Keratinocyte (primary cell): Measurements from ENCODE around the gene METRNL. TPM values are rescaled to one million over a fixed set of nuclear protein-coding genes. Genes with fewer than 3 reads are reported as not detected.

Experiments used
- DNase-seq: peaks from one replicate; pipeline ENCODE4 v3.0.0-alpha.2; 2011; ENCODE audit warnings: low read depth, missing footprints, low spot score
- FAIRE-seq: peaks from 2 replicates; lab custom pipeline; 2011; peaks lifted over from hg19 to GRCh38; lab: Jason Lieb, UNC
- H2AFZ ChIP-seq: 2 replicates; pipeline ENCODE4 v1.6.0; 2012; ENCODE audit warnings: low read length, control low read depth, inconsistent platforms; ENCODE audit not compliant: control insufficient read depth
- H3K27ac ChIP-seq: 2 replicates; pipeline ENCODE4 v1.5.1; 2011; ENCODE audit warnings: low read length; ENCODE audit not compliant: control insufficient read depth, insufficient read depth
- H3K27me3 ChIP-seq: 3 replicates; pipeline ENCODE4 v1.6.0; 2011; ENCODE audit warnings: low read length; ENCODE audit not compliant: control insufficient read depth, insufficient read depth; ENCODE audit errors: extremely low read depth
- H3K36me3 ChIP-seq, 2 experiments: 2 replicates in 1 of 2; 3 replicates in 1 of 2; pipeline ENCODE4 v1.5.1; 2011; ENCODE audit warnings: low read length in 2 of 2, mild to moderate bottlenecking in 1 of 2; ENCODE audit not compliant: control insufficient read depth in 2 of 2, insufficient read depth in 2 of 2; ENCODE audit errors: extremely low read depth in 1 of 2
- H3K4me1 ChIP-seq: 3 replicates; pipeline ENCODE4 v1.5.1; 2011; ENCODE audit warnings: low read length; ENCODE audit not compliant: control insufficient read depth, insufficient read depth; ENCODE audit errors: extremely low read depth
- H3K4me2 ChIP-seq: 3 replicates; pipeline ENCODE4 v1.6.0; 2011; ENCODE audit warnings: low read depth, low read length; ENCODE audit not compliant: control insufficient read depth, insufficient read depth; ENCODE audit errors: extremely low read depth
- H3K4me3 ChIP-seq, 3 experiments: fragments of 200-600 bp in 1 of 3; sonication (generic) in 1 of 3; 2 replicates in 2 of 3; 3 replicates in 1 of 3; pipeline ENCODE4 v1.5.1; 2011 to 2016; ENCODE audit warnings: low read length in 3 of 3, mild to moderate bottlenecking in 3 of 3, control low read depth in 2 of 3, inconsistent platforms in 1 of 3, low read depth in 1 of 3, mixed read lengths in 1 of 3, mixed run types in 1 of 3, moderate library complexity in 1 of 3; ENCODE audit not compliant: control insufficient read depth in 2 of 3, insufficient read depth in 2 of 3; ENCODE audit errors: extremely low read depth in 1 of 3
- H3K79me2 ChIP-seq: 2 replicates; pipeline ENCODE4 v1.6.0; 2012; ENCODE audit warnings: low read length; ENCODE audit not compliant: control insufficient read depth, insufficient read depth
- H3K9ac ChIP-seq: 3 replicates; pipeline ENCODE4 v1.6.0; 2011; ENCODE audit warnings: low read length; ENCODE audit not compliant: control insufficient read depth, insufficient read depth; ENCODE audit errors: extremely low read depth
- H3K9me1 ChIP-seq: 3 replicates; pipeline ENCODE4 v1.6.0; 2011; ENCODE audit warnings: low read length; ENCODE audit not compliant: control insufficient read depth, insufficient read depth; ENCODE audit errors: extremely low read depth
- H3K9me3 ChIP-seq: 2 replicates; pipeline ENCODE4 v1.5.1; 2012; ENCODE audit warnings: low read depth, low read length; ENCODE audit not compliant: control insufficient read depth
- H4K20me1 ChIP-seq: 3 replicates; pipeline ENCODE4 v1.6.0; 2011; ENCODE audit warnings: low read length; ENCODE audit not compliant: control insufficient read depth, insufficient read depth; ENCODE audit errors: extremely low read depth
- EZH2 ChIP-seq: IDR thresholded peaks from one replicate; pipeline ENCODE4 v1.6.1; 2012; ENCODE audit warnings: inconsistent platforms, mild to moderate bottlenecking, low read length, moderate library complexity
- dilution Hi-C: fragments of 300-500 bp; cut with MboI; formaldehyde crosslinking; loops from one replicate; pipeline ENCODE4 v1.7.0; 2020; ENCODE audit warnings: low sequenced_read_pairs; ENCODE audit not compliant: extremely low pct_ligation_motif_present
- polyA plus RNA-seq, 5 experiments: library from polyadenylated mRNA; depleted of rRNA in 3 of 5; stranded (reverse) in 3 of 5; stranded (forward) in 1 of 5; unstranded in 1 of 5; fragments of >200 nt; gene quantifications; 1 replicate in 1 of 5; 2 replicates in 3 of 5; 3 replicates in 1 of 5; pipeline versions ENCODE4 v1.2.1 to v1.2.3, GENCODE V29; 2011 to 2012; ENCODE audit warnings: missing spikeins in 2 of 5, low read depth in 1 of 5, low replicate concordance in 1 of 5
- TF ChIP-seq, protein P1 (sequence below), 3 experiments: IDR thresholded peaks in 1 of 3; conservative IDR thresholded peaks in 1 of 3; optimal IDR thresholded peaks in 1 of 3; 2 replicates in 2 of 3; 3 replicates in 1 of 3; pipeline versions ENCODE3 to v1.5.1; 2011; ENCODE audit warnings: low read length in 3 of 3, mild to moderate bottlenecking in 3 of 3, moderate library complexity in 2 of 3, control low read depth in 1 of 3, inconsistent platforms in 1 of 3; ENCODE audit not compliant: insufficient read depth in 2 of 3; ENCODE audit errors: extremely low read depth in 1 of 3

METRNL gene
- polyA plus RNA-seq, 1 donor (not counting 4 experiments of a cell fraction or from before 2014, with no cell fraction given) = 3.1 TPM

DNA sequence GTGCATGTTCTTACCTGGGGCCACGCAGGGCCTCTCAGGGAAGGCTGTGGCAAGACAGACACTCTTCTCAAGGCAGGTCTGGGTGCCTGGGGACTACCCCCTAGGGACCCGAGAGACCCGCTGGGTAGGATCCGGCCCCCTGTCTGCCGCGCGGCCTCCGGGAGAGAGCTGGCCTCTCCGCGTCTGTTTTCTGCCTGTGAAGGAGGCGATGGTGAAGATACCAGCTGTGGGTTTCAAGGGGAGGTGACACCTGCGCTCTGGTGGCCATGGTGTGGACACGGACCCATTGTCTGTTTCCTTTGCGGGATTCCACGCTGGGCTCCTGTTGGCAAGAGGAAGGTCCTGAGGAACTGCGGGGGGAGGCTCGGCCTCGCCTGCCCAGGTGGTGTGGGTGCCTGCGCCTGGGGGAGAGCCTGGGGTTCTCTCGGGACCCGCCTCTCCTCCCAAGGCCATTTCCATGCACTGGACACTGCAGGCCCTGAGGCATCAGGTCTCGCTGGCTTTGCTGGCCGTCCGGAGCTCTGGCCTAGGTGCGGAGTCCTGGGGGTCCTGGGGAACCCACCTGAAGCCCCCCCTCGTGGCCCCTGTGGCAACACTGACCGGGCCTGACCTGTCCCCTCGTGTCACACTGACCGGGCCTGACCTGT, 12.2 kb upstream of the METRNL start:
- no peak overlapping the region for H2AFZ ChIP-seq
- dilution Hi-C loops = no loop called here
- DNase-seq (no peak), FAIRE-seq (no peak)
- peaks cover 3% of the 10 kb centered on the region for H3K4me1 ChIP-seq
- H3K4me3 ChIP-seq = no peak overlapping the region
- no peaks in the 10 kb centered on the region for H3K79me2 ChIP-seq
- H3K9me3 ChIP-seq = no peaks in the 10 kb centered on the region
- H3K9ac ChIP-seq = no peak overlapping the region
- H3K27ac ChIP-seq = no peak overlapping the region
- no peak for TF ChIP-seq EZH2
- TF ChIP-seq, protein P1, sequence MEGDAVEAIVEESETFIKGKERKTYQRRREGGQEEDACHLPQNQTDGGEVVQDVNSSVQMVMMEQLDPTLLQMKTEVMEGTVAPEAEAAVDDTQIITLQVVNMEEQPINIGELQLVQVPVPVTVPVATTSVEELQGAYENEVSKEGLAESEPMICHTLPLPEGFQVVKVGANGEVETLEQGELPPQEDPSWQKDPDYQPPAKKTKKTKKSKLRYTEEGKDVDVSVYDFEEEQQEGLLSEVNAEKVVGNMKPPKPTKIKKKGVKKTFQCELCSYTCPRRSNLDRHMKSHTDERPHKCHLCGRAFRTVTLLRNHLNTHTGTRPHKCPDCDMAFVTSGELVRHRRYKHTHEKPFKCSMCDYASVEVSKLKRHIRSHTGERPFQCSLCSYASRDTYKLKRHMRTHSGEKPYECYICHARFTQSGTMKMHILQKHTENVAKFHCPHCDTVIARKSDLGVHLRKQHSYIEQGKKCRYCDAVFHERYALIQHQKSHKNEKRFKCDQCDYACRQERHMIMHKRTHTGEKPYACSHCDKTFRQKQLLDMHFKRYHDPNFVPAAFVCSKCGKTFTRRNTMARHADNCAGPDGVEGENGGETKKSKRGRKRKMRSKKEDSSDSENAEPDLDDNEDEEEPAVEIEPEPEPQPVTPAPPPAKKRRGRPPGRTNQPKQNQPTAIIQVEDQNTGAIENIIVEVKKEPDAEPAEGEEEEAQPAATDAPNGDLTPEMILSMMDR (optimal IDR thresholded peaks at IDR 0.05 in 1 of 3, IDR thresholded peaks at IDR 0.05 in 1 of 3, conservative IDR thresholded peaks at IDR 0.05 in 1 of 3; ENCODE audit: extremely low read depth in 1 of 3, insufficient read depth in 2 of 3, low read length in 3 of 3) = no peak
- peaks cover 25% of the 10 kb centered on the region for H3K27me3 ChIP-seq
- no peaks in the 10 kb centered on the region for H4K20me1 ChIP-seq
- no peaks in the 10 kb centered on the region for H3K9me1 ChIP-seq
- H3K36me3 ChIP-seq = no peaks in the 10 kb centered on the region
- no peak overlapping the region for H3K4me2 ChIP-seq

DNA sequence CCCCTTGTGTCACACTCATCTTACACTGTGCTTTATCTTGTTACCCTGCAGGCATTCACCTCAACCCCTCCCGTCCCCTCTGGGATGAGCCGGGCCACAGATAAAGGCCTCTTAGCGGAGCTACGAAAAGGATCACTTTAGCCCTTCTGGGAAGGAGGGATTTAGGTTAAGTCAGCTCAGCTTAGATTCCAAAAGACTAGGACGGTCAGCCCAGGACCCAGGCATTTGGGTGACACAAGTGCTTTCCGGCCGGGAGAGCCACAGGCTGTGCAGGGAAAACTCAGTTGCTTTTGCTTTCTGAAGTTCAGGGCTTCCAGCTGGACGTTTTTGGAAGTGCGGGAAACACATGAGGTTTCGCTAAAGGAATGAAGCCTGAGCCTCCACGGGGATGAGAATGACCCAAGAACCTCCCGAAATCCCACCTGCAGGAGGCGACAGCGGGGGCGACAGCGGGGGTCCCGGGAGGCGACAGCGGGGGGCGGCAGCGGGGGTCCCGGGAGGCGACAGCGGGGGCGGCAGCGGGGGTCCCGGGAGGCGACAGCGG, 11.6 kb upstream of the METRNL start:
- Histone ChIP-seq H3K9ac (no peak overlapping the region), H4K20me1 (no peaks in the 10 kb centered on the region), H3K27ac (no peak overlapping the region), H3K4me3 (no peak overlapping the region), H3K9me3 (no peaks in the 10 kb centered on the region), H3K79me2 (no peaks in the 10 kb centered on the region), H3K27me3 (peaks cover 19% of the 10 kb centered on the region), H3K9me1 (no peaks in the 10 kb centered on the region), H2AFZ (no peak overlapping the region), H3K4me2 (no peak overlapping the region), H3K36me3 (no peaks in the 10 kb centered on the region), H3K4me1 (peaks cover 3% of the 10 kb centered on the region)
- DNase-seq = no peak
- TF ChIP-seq, protein P1 (optimal IDR thresholded peaks at IDR 0.05 in 1 of 3, IDR thresholded peaks at IDR 0.05 in 1 of 3, conservative IDR thresholded peaks at IDR 0.05 in 1 of 3; ENCODE audit: extremely low read depth in 1 of 3, insufficient read depth in 2 of 3, low read length in 3 of 3) = peak in 1 of 3 experiments; percentile 4
- TF ChIP-seq EZH2 = no peak
- dilution Hi-C loops = no loop called here
- FAIRE-seq = no peak
